IPS-18a (cell line): ENCODE measurements around the gene AFAP1L2.

Experiments
- H3K27ac ChIP-seq: one replicate; pipeline ENCODE4 v1.5.1; 2013; ENCODE audit warnings: low read length
- H3K27me3 ChIP-seq: one replicate; pipeline ENCODE4 v1.6.1; 2013; ENCODE audit warnings: mild to moderate bottlenecking, low read length; ENCODE audit not compliant: control insufficient read depth, insufficient read depth
- H3K36me3 ChIP-seq: one replicate; pipeline ENCODE4 v1.6.1; 2013; ENCODE audit warnings: low read depth, low read length; ENCODE audit not compliant: control insufficient read depth
- H3K4me1 ChIP-seq: one replicate; pipeline ENCODE4 v1.6.1; 2013; ENCODE audit warnings: low read depth, low read length; ENCODE audit not compliant: control insufficient read depth
- H3K4me3 ChIP-seq: one replicate; pipeline ENCODE4 v1.5.1; 2013; ENCODE audit warnings: low read length
- H3K9ac ChIP-seq: one replicate; pipeline ENCODE4 v1.6.1; 2013; ENCODE audit warnings: mild to moderate bottlenecking, low read length, moderate library complexity
- H3K9me3 ChIP-seq: one replicate; pipeline ENCODE4 v1.6.1; 2013; ENCODE audit warnings: low read depth, low read length; ENCODE audit not compliant: control insufficient read depth

Gene AFAP1L2

DNA sequence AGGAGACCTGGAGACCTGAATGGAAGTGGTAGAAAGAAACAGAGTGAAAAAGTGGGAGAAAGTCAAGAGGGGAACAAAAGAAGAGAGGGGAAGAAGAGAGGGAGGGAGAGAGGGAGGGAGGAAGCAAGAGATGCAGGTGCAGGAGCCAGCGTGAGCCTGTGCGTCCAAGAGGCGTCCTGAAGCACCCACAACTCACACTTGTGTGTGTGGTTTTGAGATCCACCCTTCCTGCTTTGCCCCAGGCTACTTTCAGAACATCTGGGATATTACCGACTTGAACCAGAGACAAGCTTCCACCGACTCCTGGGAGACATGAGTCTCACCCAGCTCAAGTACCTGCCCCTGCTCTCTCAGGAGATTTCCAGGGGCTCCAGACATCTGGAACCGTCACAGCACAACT is 9.8 kb downstream of the AFAP1L2 start:
- Histone ChIP-seq H3K27me3 (no peaks in the 10 kb centered on the region), H3K9ac (no peak overlapping the region), H3K36me3 (no peaks in the 10 kb centered on the region), H3K9me3 (no peaks in the 10 kb centered on the region), H3K4me1 (peaks cover 7% of the 10 kb centered on the region), H3K4me3 (no peak overlapping the region), H3K27ac (no peak overlapping the region)

DNA sequence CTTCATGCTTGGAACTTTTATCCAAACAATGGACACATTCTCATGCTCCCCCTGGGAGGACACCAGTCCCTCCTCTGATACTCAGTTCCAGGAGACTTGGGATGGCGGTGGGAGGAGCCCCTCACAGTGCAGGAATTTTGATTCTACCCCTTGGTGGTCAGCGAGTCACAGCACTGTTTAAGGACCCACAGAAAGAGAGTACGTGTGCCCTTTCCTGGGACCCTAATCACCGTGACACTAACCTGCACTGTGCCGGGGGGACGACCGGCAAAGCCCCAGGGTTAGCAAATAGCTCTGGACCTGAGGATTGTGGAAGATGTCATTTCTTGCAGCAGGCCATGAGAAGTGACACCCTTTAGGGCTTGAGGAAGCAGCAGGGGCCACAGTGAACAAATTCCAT is 10.4 kb downstream of the AFAP1L2 start:
- Histone ChIP-seq H3K27me3 (no peaks in the 10 kb centered on the region), H3K9me3 (no peaks in the 10 kb centered on the region), H3K36me3 (no peaks in the 10 kb centered on the region), H3K4me3 (no peak overlapping the region), H3K4me1 (peaks cover 7% of the 10 kb centered on the region), H3K9ac (no peak overlapping the region), H3K27ac (no peak overlapping the region)

DNA sequence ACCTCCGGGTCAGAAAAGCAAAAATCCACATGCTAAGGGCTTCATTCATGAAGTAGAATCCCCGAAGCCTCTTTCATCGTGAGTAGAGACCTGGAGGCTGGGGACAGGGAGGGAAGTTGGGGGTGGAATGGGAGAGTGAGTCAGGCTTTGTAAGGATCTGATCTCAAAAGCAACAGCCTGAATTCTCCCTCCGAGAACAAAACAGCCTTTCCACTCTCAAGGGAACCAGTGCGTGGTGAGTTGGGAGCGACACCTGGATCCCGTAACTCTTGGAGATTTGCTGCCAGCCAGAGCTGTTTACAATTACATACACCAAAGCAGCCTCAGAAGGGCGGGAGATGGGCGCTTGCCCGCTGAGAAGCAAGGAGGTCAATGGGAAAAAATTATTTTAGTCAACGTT is 10.8 kb downstream of the AFAP1L2 start:
- H3K4me3 ChIP-seq = no peak overlapping the region
- H3K27me3 ChIP-seq = no peaks in the 10 kb centered on the region
- no peak overlapping the region for H3K27ac ChIP-seq
- H3K4me1 ChIP-seq = peaks cover 7% of the 10 kb centered on the region
- no peaks in the 10 kb centered on the region for H3K9me3 ChIP-seq
- H3K36me3 ChIP-seq = no peaks in the 10 kb centered on the region
- no peak overlapping the region for H3K9ac ChIP-seq

DNA sequence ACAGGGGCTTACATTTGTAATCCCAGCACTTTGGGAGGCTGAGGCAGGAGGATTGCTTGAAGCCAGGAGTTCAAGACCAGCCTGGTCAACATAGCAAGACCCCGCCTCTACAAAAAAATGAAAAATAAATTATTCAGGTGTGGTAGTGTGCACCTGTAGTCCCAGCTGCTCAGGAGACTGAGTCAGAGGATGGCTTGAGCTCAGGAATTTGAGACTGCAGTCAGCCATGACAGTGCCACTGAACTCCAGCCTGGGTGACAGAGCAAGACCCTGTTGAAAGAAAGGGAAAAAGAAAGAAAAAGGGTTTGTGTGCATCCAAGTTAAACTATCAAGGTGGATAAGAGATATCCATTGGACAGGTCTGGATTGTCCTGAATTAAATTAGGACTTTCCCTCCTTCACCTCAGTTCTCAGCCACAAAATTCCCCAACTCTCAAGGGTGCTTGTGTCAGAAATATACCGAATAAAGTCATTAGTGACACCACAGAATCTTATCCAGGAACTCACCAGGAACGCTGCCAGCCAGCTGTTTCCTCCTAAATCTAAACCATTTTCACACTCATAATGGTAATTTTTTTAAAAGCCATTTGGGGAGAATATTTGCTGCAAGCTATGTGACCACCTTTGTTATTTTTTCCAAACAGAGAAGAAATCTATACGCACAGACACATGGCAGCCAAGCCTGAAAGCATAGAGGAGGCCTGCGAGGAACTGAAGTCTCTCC is 12.0 kb downstream of the AFAP1L2 start:
- Histone ChIP-seq H3K4me3 (no peak overlapping the region), H3K27me3 (no peaks in the 10 kb centered on the region), H3K36me3 (no peaks in the 10 kb centered on the region), H3K9ac (no peak overlapping the region), H3K4me1 (peaks cover 7% of the 10 kb centered on the region), H3K9me3 (no peaks in the 10 kb centered on the region), H3K27ac (no peak overlapping the region)

- H3K27ac ChIP-seq = no peak overlapping the region
- no peak overlapping the region for H3K9ac ChIP-seq
- H3K36me3 ChIP-seq = no peaks in the 10 kb centered on the region
These were observed 12.7 kb downstream of the AFAP1L2 start for GRCh38 chr10:114391599-114391998.

GRCh38 chr10:114389426-114389825 is 14.9 kb downstream of the AFAP1L2 start:
- Histone ChIP-seq H3K4me3 (no peak overlapping the region), H3K36me3 (no peaks in the 10 kb centered on the region), H3K9me3 (no peaks in the 10 kb centered on the region), H3K27ac (no peak overlapping the region), H3K4me1 (peaks cover 7% of the 10 kb centered on the region), H3K27me3 (no peaks in the 10 kb centered on the region), H3K9ac (no peak overlapping the region)

More at GRCh38 chr10:114391599-114391998, 12.7 kb downstream of the AFAP1L2 start:
- Histone ChIP-seq H3K4me3 (no peak overlapping the region), H3K9me3 (no peaks in the 10 kb centered on the region), H3K27me3 (no peaks in the 10 kb centered on the region), H3K4me1 (peaks cover 7% of the 10 kb centered on the region)

- Histone ChIP-seq H3K27me3 (no peaks in the 10 kb centered on the region), H3K9ac (no peak overlapping the region), H3K4me1 (no peaks in the 10 kb centered on the region), H3K9me3 (no peaks in the 10 kb centered on the region), H3K27ac (no peak overlapping the region), H3K36me3 (no peaks in the 10 kb centered on the region), H3K4me3 (no peak overlapping the region)
These were observed 16.0 kb downstream of the AFAP1L2 start for GRCh38 chr10:114388275-114388674.

DNA sequence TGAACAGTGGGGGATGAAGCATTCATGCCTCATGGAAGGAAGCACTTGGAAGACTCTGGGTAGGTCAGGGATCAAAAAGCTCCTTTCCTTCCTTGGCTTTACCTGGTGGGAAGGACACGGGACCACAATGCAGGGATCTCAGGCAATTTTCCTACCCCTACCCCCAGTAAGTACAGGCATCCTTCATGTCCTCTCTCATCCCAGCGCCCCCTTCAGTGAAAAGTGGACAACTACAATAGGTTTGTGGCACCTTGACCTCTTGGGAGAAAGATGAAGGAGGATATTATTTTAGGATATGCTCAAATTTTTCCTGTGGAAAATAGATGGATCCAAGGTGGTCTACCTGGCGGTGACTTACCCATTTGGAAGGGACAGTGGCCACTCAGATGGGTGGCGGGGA is 16.5 kb downstream of the AFAP1L2 start:
- H3K9ac ChIP-seq = no peak overlapping the region
- no peaks in the 10 kb centered on the region for H3K9me3 ChIP-seq
- H3K27ac ChIP-seq = no peak overlapping the region

DNA sequence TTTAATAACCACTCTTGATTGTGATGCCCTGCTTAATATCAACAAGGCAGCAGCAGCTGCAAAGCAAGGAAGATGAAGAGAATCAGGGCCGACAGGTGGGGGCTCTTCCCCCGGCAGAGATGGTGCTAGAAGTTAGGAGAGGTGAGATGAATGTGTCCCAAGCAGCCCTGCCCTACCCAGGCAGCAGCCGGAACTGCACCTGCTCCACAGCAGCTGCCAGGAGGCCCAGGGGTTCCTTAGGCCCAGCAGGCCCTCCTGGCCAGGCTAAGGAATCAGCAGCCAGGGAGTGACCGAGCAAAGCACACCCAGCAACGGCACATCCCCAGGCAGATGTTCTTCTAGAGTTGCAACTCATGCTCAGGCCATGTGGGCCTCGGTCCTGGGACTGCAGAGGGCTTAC is 17.9 kb downstream of the AFAP1L2 start:
- H3K4me3 ChIP-seq = no peak overlapping the region
- H3K4me1 ChIP-seq = no peaks in the 10 kb centered on the region
- H3K36me3 ChIP-seq = no peaks in the 10 kb centered on the region
- no peak overlapping the region for H3K27ac ChIP-seq
- no peaks in the 10 kb centered on the region for H3K27me3 ChIP-seq
- no peak overlapping the region for H3K9ac ChIP-seq
- H3K9me3 ChIP-seq = no peaks in the 10 kb centered on the region

More for the DNA sequence above, 16.5 kb downstream of the AFAP1L2 start:
- Histone ChIP-seq H3K4me1 (no peaks in the 10 kb centered on the region), H3K27me3 (no peaks in the 10 kb centered on the region), H3K36me3 (no peaks in the 10 kb centered on the region), H3K4me3 (no peak overlapping the region)

- no peaks in the 10 kb centered on the region for H3K4me1 ChIP-seq
- H3K27ac ChIP-seq = no peak overlapping the region
- no peaks in the 10 kb centered on the region for H3K27me3 ChIP-seq
- H3K9me3 ChIP-seq = no peaks in the 10 kb centered on the region
- H3K4me3 ChIP-seq = no peak overlapping the region
- no peak overlapping the region for H3K9ac ChIP-seq
- H3K36me3 ChIP-seq = no peaks in the 10 kb centered on the region
These were observed 18.7 kb downstream of the AFAP1L2 start for GRCh38 chr10:114385557-114385956.

DNA sequence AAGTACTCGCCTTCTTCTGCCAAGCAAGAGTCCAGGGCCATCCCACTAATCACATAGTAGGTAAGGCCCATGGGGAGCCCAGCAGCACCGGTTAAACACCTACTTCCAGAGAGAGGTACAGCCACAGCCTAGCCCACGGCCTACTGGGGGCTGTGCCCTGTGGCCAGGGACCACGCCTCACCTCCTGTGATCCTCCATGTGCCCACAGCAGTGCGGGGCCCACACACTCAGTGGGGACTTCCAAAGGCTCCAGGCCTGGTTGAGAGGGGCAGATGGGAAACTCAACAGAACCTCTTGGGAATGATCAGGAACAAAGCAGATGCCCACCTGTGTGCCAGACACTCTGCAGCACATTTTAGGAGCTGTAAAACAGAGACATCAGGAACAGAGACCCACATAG is 19.7 kb downstream of the AFAP1L2 start:
- H3K4me3 ChIP-seq = no peak overlapping the region
- no peaks in the 10 kb centered on the region for H3K27me3 ChIP-seq

GRCh38 chr10:114384181-114384580 is 20.1 kb downstream of the AFAP1L2 start:
- Histone ChIP-seq H3K4me3 (no peak overlapping the region), H3K9me3 (no peaks in the 10 kb centered on the region), H3K36me3 (no peaks in the 10 kb centered on the region), H3K27ac (no peak overlapping the region), H3K4me1 (no peaks in the 10 kb centered on the region), H3K27me3 (no peaks in the 10 kb centered on the region), H3K9ac (no peak overlapping the region)

More for the DNA sequence above, 19.7 kb downstream of the AFAP1L2 start:
- Histone ChIP-seq H3K9ac (no peak overlapping the region), H3K27ac (no peak overlapping the region), H3K36me3 (no peaks in the 10 kb centered on the region), H3K4me1 (no peaks in the 10 kb centered on the region), H3K9me3 (no peaks in the 10 kb centered on the region)
